EL (cell line): Measurements from ENCODE around the gene SEMA5A.

Source experiments
- DNase-seq: peaks from one replicate; pipeline ENCODE4 v3.0.0-alpha.2; 2016

Gene SEMA5A

GRCh38 chr5:9148242-9148641, 397.6 kb downstream of the SEMA5A start:
- DNase-seq = peak; percentile 57

GRCh38 chr5:9140711-9141110, 405.2 kb downstream of the SEMA5A start:
- no peak for DNase-seq

- DNase-seq = no peak
These were observed 405.7 kb downstream of the SEMA5A start for GRCh38 chr5:9140202-9140601.

- no peak for DNase-seq
These were observed 406.5 kb downstream of the SEMA5A start for GRCh38 chr5:9139344-9139743.

GRCh38 chr5:9128136-9128535, 417.7 kb downstream of the SEMA5A start:
- no peak for DNase-seq

GRCh38 chr5:9126490-9126889, 419.4 kb downstream of the SEMA5A start:
- peak; percentile 40 for DNase-seq

GRCh38 chr5:9125852-9126251, 420.0 kb downstream of the SEMA5A start:
- no peak for DNase-seq

GRCh38 chr5:9124838-9125237, 421.0 kb downstream of the SEMA5A start:
- no peak for DNase-seq

- no peak for DNase-seq
These were observed 421.8 kb downstream of the SEMA5A start for GRCh38 chr5:9124071-9124470.

- DNase-seq = no peak
These were observed 423.3 kb downstream of the SEMA5A start for GRCh38 chr5:9122528-9122927.

- no peak for DNase-seq
These were observed 424.3 kb downstream of the SEMA5A start for GRCh38 chr5:9121597-9121996.

GRCh38 chr5:9118852-9119251, 427.0 kb downstream of the SEMA5A start:
- DNase-seq = no peak

- DNase-seq = no peak
These were observed 430.8 kb downstream of the SEMA5A start for GRCh38 chr5:9115093-9115492.

- no peak for DNase-seq
These were observed 433.2 kb downstream of the SEMA5A start for GRCh38 chr5:9112520-9113291.

GRCh38 chr5:9108162-9108561, 437.7 kb downstream of the SEMA5A start:
- DNase-seq = no peak

GRCh38 chr5:9105851-9106250, 440.0 kb downstream of the SEMA5A start:
- DNase-seq = peak; percentile 20

GRCh38 chr5:9104571-9105339, 441.1 kb downstream of the SEMA5A start:
- peak; percentile 43 for DNase-seq

- DNase-seq = no peak
These were observed 442.6 kb downstream of the SEMA5A start for GRCh38 chr5:9103290-9103689.

- DNase-seq = no peak
These were observed 446.2 kb downstream of the SEMA5A start for GRCh38 chr5:9099689-9100088.

GRCh38 chr5:9098990-9099389, 446.9 kb downstream of the SEMA5A start:
- no peak for DNase-seq

- peak; percentile 23 for DNase-seq
These were observed 451.3 kb downstream of the SEMA5A start for GRCh38 chr5:9094582-9094981.

- no peak for DNase-seq
These were observed 453.8 kb downstream of the SEMA5A start for GRCh38 chr5:9091896-9092662.

- DNase-seq = no peak
These were observed 455.4 kb downstream of the SEMA5A start for GRCh38 chr5:9090381-9091026.
